Activated T-cell treated with anti-CD3 and anti-CD28 coated beads, Interleukin-2, amount 50 U/mL, for 24 hours (primary cell): Measurements from ENCODE around the gene RPN2.
A peak's percentile ranks its signal among the peaks of the same experiment; 100 is the strongest.
"Not testable (repeated sequence)": the region's sequence is repeated elsewhere in the genome, so short reads cannot be mapped to it uniquely, and the experiment has no call there.

ENCODE experiments used
- DNase-seq: peaks from one replicate; pipeline ENCODE4 v3.0.0-alpha.2; 2020
- H3K27ac Mint-ChIP-seq: 2 replicates; pipeline ENCODE4 v1.8.0; 2020; ENCODE audit warnings: mild to moderate bottlenecking, mixed read lengths
- H3K27me3 Mint-ChIP-seq: 2 replicates; pipeline ENCODE4 v1.8.0; 2020; ENCODE audit warnings: mixed read lengths
- H3K36me3 Mint-ChIP-seq: 2 replicates; pipeline ENCODE4 v1.8.0; 2020; ENCODE audit warnings: low read depth, mixed read lengths
- H3K4me1 Mint-ChIP-seq: 2 replicates; pipeline ENCODE4 v1.8.0; 2020; ENCODE audit warnings: low read depth, mixed read lengths
- H3K4me3 Mint-ChIP-seq: 2 replicates; pipeline ENCODE4 v1.8.0; 2020; ENCODE audit warnings: mild to moderate bottlenecking, moderate library complexity, mixed read lengths
- H3K9me3 Mint-ChIP-seq: 2 replicates; pipeline ENCODE4 v1.8.0; 2020; ENCODE audit warnings: mixed read lengths

RPN2 gene

DNA sequence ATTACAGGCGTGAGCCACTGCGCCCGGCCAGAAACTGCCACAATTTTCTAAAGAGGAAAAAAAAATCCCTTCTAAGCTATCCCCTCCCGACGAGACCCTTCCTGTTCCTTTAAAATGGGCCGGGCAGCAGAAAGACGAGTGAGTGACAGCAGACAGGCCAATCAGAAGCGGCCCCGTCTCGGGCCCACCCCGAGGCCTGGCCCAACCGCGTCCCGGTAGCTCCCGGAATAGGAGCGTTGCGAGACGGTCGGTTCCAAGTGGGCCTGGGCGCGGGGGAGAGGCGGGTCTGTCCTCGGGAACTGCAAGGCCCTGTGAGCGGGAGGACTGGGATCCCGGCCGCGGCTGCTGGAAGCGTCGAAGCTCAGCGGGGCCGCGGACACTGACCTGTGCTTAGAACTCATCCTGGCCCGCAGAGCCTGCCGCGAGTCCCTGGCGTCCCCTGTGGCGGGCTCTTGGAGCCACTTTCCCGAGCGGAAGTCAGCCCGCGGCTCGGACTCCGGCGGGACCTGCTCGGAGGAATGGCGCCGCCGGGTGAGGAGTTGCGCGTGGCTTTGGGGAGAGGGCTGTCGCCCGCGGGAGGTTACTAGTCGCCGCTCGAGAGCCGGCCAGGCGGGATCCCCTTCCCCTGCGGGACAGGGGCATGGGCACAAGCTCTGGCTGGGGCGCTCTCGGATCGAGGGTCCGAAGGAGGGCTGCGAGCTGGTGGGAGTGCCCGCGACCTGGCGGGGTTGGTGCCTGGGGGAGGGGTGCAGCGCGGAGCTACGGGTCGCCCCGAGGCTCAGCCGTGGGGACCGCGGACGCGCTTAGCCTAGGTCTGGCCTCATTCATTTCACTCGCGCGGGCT lies at the start of gene RPN2, which contains the start of gene MROH8:
TSS of gene RPN2 (plus strand) at position 492 of the 844 bp plus-strand sequence. CDS start at position 519, 27 bp downstream.
TSS of gene MROH8 (minus strand) at position 710 of the 844 bp plus-strand sequence.
- H3K36me3 Mint-ChIP-seq: peaks cover 53% of the 10 kb centered on the region
- H3K4me1 Mint-ChIP-seq: peaks cover 41% of the 10 kb centered on the region
- no peaks in the 10 kb centered on the region for H3K27me3 Mint-ChIP-seq
- peak; percentile 96 for DNase-seq
- H3K4me3 Mint-ChIP-seq: peak within 1 kb of the TSS; percentile 98
- H3K9me3 Mint-ChIP-seq: no peaks in the 10 kb centered on the region
- H3K27ac Mint-ChIP-seq: peak within 1 kb of the TSS; percentile 98

- DNase-seq: no peak
- Mint-ChIP-seq H3K9me3 (no peaks in the 10 kb centered on the region), H3K27ac (no peak overlapping the region), H3K36me3 (no peaks in the 10 kb centered on the region), H3K4me3 (no peak overlapping the region), H3K4me1 (peaks cover 3% of the 10 kb centered on the region), H3K27me3 (no peaks in the 10 kb centered on the region)
Observed at GRCh38 chr20:37131486-37131885, 47.6 kb upstream of the RPN2 start.

DNA sequence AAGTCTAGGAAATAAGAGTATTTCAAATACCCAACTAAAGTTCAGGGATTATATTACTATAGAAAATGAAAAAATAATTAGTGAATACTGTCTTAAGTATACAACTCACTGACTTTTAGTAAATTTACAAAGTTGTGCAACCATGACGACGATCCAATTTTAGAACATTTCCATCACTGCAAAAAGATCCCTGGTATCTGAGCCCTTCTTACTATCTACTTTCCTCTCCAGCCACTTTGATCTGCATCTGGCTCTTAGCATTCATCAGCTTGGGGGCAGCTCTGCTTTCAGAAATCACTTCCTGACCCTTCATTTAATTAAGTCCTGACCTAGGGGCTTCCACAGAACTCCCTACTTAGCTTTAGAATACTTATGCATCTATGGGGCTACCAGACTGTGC lies 45.2 kb upstream of the RPN2 start:
- Mint-ChIP-seq H3K4me3 (no peak overlapping the region), H3K9me3 (no peaks in the 10 kb centered on the region), H3K27me3 (no peaks in the 10 kb centered on the region)

GRCh38 chr20:37137547-37137946 lies 41.6 kb upstream of the RPN2 start:
- H3K27me3 Mint-ChIP-seq: no peaks in the 10 kb centered on the region
- no peaks in the 10 kb centered on the region for H3K9me3 Mint-ChIP-seq
- H3K4me1 Mint-ChIP-seq: no peaks in the 10 kb centered on the region
- no peaks in the 10 kb centered on the region for H3K36me3 Mint-ChIP-seq
- H3K27ac Mint-ChIP-seq: no peak overlapping the region
- H3K4me3 Mint-ChIP-seq: no peak overlapping the region
- no peak for DNase-seq

More for the DNA sequence above, 45.2 kb upstream of the RPN2 start:
- Mint-ChIP-seq H3K27ac (no peak overlapping the region), H3K4me1 (peaks cover 3% of the 10 kb centered on the region), H3K36me3 (no peaks in the 10 kb centered on the region)
- DNase-seq: no peak

GRCh38 chr20:37142708-37143107 lies 36.4 kb upstream of the RPN2 start:
- Mint-ChIP-seq H3K9me3 (no peaks in the 10 kb centered on the region), H3K36me3 (no peaks in the 10 kb centered on the region), H3K4me1 (no peaks in the 10 kb centered on the region), H3K4me3 (no peak overlapping the region), H3K27ac (no peak overlapping the region), H3K27me3 (no peaks in the 10 kb centered on the region)
- DNase-seq: no peak

GRCh38 chr20:37144856-37145404 lies 34.2 kb upstream of the RPN2 start:
- Mint-ChIP-seq H3K36me3 (no peaks in the 10 kb centered on the region), H3K27ac (no peak overlapping the region), H3K4me3 (no peak overlapping the region), H3K4me1 (no peaks in the 10 kb centered on the region), H3K27me3 (no peaks in the 10 kb centered on the region), H3K9me3 (no peaks in the 10 kb centered on the region)
- no peak for DNase-seq

DNA sequence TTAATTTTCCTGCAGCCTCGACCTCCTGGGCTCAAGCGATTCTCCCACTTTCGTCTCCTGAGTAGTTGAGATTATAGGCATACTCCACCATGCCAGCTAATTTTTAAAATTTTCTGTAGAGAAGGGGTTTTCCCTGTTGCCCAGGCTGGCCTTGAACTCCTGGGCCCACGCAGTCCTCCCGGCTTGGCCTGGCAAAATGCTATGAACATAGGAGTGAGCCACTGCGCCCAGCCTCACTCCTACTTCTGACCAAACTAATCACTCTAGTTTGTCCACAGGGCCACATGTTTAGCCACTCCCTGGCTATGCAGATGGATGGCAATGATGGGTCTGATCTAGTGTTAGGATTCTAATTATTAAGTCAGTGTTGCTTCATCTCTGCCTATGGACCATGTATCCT lies 31.9 kb upstream of the RPN2 start:
- no peaks in the 10 kb centered on the region for H3K27me3 Mint-ChIP-seq
- H3K4me1 Mint-ChIP-seq: no peaks in the 10 kb centered on the region
- H3K36me3 Mint-ChIP-seq: no peaks in the 10 kb centered on the region
- no peak overlapping the region for H3K4me3 Mint-ChIP-seq
- H3K9me3 Mint-ChIP-seq: no peaks in the 10 kb centered on the region
- no peak for DNase-seq
- H3K27ac Mint-ChIP-seq: no peak overlapping the region

DNA sequence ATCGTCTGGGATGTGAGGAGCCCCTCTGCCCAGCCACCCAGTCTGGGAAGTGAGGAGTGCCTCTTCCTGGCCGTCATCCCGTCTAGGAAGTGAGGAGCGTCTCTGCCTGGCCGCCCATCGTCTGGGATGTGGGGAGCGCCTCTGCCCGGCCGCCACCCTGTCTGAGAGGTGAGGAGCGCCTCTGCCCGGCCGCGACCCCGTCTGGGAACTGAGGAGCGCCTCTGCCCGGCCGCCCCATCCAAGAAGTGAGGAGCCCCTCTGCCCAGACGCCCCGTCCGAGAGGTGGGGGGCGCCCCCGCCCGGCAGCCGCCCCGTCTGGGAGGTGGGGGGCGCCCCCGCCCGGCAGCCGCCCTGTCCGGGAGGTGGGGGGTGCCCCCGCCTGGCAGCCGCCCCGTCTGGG lies 28.3 kb upstream of the RPN2 start:
- DNase-seq, H3K9me3 Mint-ChIP-seq, H3K27me3 Mint-ChIP-seq, H3K4me1 Mint-ChIP-seq, H3K36me3 Mint-ChIP-seq, H3K4me3 Mint-ChIP-seq, H3K27ac Mint-ChIP-seq: not testable (repeated sequence)

DNA sequence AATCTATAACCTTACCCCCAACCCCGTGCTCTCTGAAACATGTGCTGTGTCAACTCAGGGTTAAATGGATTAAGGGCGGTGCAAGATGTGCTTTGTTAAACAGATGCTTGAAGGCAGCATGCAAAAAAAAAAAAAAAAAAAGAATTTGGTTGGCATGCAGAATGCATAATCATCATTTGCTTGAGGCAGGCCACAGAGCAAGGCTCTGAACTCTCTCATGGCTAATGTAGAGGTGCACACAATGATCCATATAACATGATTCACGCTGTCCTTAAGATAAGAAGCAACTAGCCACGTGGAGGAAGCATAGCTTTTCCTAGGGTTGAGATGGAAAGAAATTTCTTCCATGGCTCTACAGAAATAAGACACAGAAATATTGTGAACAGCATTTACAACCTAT lies 27.6 kb upstream of the RPN2 start:
- Mint-ChIP-seq H3K27ac (no peak overlapping the region), H3K9me3 (no peaks in the 10 kb centered on the region), H3K36me3 (no peaks in the 10 kb centered on the region), H3K4me1 (no peaks in the 10 kb centered on the region), H3K27me3 (no peaks in the 10 kb centered on the region), H3K4me3 (no peak overlapping the region)
- DNase-seq: no peak

DNA sequence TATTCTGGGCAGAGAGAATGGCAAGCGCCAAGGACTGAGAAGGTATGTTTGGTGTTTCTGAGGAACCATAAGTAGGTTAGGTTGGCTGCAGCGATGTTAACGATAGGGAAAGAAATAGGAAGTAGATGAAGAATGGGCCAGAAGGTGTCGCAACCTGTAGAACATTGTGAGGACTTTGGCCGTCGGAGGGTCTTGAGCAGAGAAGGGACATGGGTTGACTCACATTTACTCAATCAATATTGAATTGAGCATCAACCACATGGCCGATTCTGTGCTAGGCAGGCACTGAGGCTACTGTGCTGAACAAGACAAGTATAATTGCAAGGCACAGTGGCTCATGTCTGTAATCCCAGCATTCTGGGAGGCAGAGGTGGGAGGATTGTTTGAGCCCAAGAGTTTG lies 26.8 kb upstream of the RPN2 start:
- no peaks in the 10 kb centered on the region for H3K36me3 Mint-ChIP-seq
- no peaks in the 10 kb centered on the region for H3K9me3 Mint-ChIP-seq
- DNase-seq: no peak
- H3K27me3 Mint-ChIP-seq: no peaks in the 10 kb centered on the region
- H3K4me3 Mint-ChIP-seq: no peak overlapping the region
- H3K27ac Mint-ChIP-seq: no peak overlapping the region
- H3K4me1 Mint-ChIP-seq: no peaks in the 10 kb centered on the region

DNA sequence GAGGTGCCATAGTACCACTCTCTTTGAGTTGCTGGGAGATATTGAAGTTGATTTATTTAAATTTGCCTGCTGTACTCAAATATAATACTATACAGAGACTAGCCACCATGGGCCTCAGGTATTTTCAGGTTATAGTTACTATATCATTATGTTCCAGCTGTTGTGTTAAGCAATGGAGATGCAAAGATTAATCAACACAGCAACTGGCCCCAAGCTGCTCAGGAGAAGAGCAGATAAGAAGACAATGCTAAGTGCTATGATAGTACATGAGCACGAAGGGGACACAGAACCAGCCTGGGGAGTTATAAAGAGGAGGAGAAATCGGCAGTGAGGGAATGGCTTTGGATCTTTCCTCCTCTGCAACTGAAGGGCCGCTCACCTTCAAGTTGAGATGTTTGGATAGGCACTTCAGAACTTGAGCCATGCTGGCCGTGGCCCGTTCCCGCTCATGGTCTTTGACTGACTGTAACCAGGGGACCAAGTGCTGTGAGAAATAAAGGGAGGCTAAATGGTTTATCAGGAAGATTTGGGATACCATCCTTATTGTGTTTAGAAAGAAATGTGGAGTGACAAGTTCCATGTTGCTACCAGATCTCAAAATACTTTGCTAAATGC lies 24.3 kb upstream of the RPN2 start:
- DNase-seq: no peak
- Mint-ChIP-seq H3K27ac (no peak overlapping the region), H3K36me3 (no peaks in the 10 kb centered on the region), H3K9me3 (no peaks in the 10 kb centered on the region), H3K4me1 (no peaks in the 10 kb centered on the region), H3K4me3 (no peak overlapping the region), H3K27me3 (no peaks in the 10 kb centered on the region)

DNA sequence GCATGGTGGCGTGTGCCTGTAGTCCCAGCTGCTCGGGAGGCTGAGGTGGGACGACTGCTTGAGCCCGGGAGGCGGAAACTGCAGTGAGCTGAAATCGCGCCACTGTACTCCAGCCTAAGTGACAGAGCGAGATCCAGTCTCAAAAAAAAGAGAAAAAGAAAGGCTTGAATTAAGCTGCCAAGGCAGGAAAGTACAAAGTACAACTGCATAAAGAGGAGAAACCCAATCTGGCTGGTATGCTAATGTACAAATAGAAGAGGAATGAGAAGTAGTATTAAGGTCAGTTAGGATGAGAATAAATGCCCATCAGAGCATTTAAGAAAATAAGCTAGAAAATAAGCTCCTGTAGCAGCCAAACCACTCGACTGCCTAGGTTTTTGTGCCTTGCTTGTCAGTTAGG lies 23.1 kb upstream of the RPN2 start:
- Mint-ChIP-seq H3K4me1 (no peaks in the 10 kb centered on the region), H3K9me3 (no peaks in the 10 kb centered on the region), H3K36me3 (no peaks in the 10 kb centered on the region), H3K4me3 (no peak overlapping the region), H3K27ac (no peak overlapping the region), H3K27me3 (no peaks in the 10 kb centered on the region)
- DNase-seq: no peak

DNA sequence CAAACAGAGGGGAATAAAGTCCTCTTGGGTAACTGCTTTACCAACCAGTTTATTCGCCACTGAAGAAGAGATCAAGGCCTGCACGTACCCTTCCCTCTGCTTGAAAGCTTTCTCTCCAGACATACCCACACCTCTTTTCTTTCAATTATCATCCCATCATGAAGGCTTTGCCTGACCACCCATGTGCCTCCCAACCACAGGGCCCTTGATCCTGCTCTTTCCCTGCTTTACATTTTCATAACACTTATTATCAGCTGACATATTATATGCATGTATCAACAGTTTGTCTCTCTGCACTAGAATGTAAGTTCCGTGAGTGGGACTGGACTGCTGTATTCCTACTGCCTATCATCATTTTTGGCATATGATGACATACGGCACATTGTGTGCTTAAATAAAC lies 20.9 kb upstream of the RPN2 start:
- no peaks in the 10 kb centered on the region for H3K9me3 Mint-ChIP-seq
- H3K27ac Mint-ChIP-seq: no peak overlapping the region
- no peaks in the 10 kb centered on the region for H3K4me1 Mint-ChIP-seq
- H3K36me3 Mint-ChIP-seq: no peaks in the 10 kb centered on the region
- DNase-seq: no peak
- no peaks in the 10 kb centered on the region for H3K27me3 Mint-ChIP-seq
- no peak overlapping the region for H3K4me3 Mint-ChIP-seq

GRCh38 chr20:37160683-37161082 lies 18.4 kb upstream of the RPN2 start:
- no peaks in the 10 kb centered on the region for H3K9me3 Mint-ChIP-seq

More at GRCh38 chr20:37160683-37161082, 18.4 kb upstream of the RPN2 start:
- H3K27me3 Mint-ChIP-seq: no peaks in the 10 kb centered on the region
- no peaks in the 10 kb centered on the region for H3K36me3 Mint-ChIP-seq
- no peak for DNase-seq
- H3K4me1 Mint-ChIP-seq: no peaks in the 10 kb centered on the region
- H3K27ac Mint-ChIP-seq: no peak overlapping the region
- H3K4me3 Mint-ChIP-seq: no peak overlapping the region
